Retina (tissue), 1 donor: Measurements from ENCODE around the gene PLBD1.

ENCODE experiments used
- DNase-seq: peaks from one replicate; pipeline ENCODE4 v3.0.0-alpha.2; 2016

PLBD1 gene

GRCh38 chr12:14482886-14483285 lies 84.8 kb downstream of the PLBD1 start:
- no peak for DNase-seq

GRCh38 chr12:14482361-14482760 lies 85.3 kb downstream of the PLBD1 start:
- no peak for DNase-seq

GRCh38 chr12:14481201-14481600 lies 86.5 kb downstream of the PLBD1 start:
- DNase-seq = no peak

- no peak for DNase-seq
Measured at GRCh38 chr12:14479004-14479403, 88.7 kb downstream of the PLBD1 start.

- peak; percentile 3 for DNase-seq
Measured at GRCh38 chr12:14473707-14474287, 93.9 kb downstream of the PLBD1 start.

GRCh38 chr12:14471497-14471896 lies 96.2 kb downstream of the PLBD1 start:
- DNase-seq = no peak

- DNase-seq = no peak
Measured at GRCh38 chr12:14460212-14460841, 107.4 kb downstream of the PLBD1 start.

- DNase-seq = peak; percentile 3
Measured at GRCh38 chr12:14454098-14454907, 113.4 kb downstream of the PLBD1 start.
